Natural killer cell (primary cell): ENCODE results near the gene ZNRD2. TPM values are rescaled to one million over a fixed set of nuclear protein-coding genes. Genes with fewer than 3 reads are reported as not detected.

Experiments used
- ATAC-seq, 3 donors: fragments of 150-1000 bp in 2 of 3; fragments of 200-7000 bp in 1 of 3; cut with Tn5 transposase; 1 replicate in 1 of 3; 2 replicates in 2 of 3; pipeline ENCODE4 v1.10.0; 2021; ENCODE audit warnings: mild to moderate bottlenecking in 2 of 3, moderate library complexity in 2 of 3
- DNase-seq, 2 donors: peaks; one replicate each; pipeline versions ENCODE4 v3.0.0 to v3.0.0-alpha.2; 2013 to 2021; ENCODE audit warnings: mixed read lengths in 1 of 2
- H3K27ac ChIP-seq: one replicate; pipeline ENCODE4 v1.5.1; 2013; ENCODE audit warnings: mild to moderate bottlenecking, low read length
- H3K27me3 ChIP-seq: one replicate; pipeline ENCODE4 v1.6.1; 2013; ENCODE audit warnings: low read length; ENCODE audit not compliant: control insufficient read depth, insufficient read depth
- H3K36me3 ChIP-seq: one replicate; pipeline ENCODE4 v1.6.1; 2013; ENCODE audit warnings: low read length; ENCODE audit not compliant: control insufficient read depth, insufficient read depth
- H3K4me1 ChIP-seq: one replicate; pipeline ENCODE4 v1.6.1; 2013; ENCODE audit warnings: low read length; ENCODE audit not compliant: control insufficient read depth, insufficient read depth
- H3K4me3 ChIP-seq: one replicate; pipeline ENCODE4 v1.5.1; 2013; ENCODE audit warnings: low read length
- H3K9me3 ChIP-seq: one replicate; pipeline ENCODE4 v1.6.1; 2013; ENCODE audit warnings: low read length; ENCODE audit not compliant: control insufficient read depth, insufficient read depth
- H3K27ac Mint-ChIP-seq, 2 donors: one replicate each; pipeline ENCODE4 v1.8.0; 2022; ENCODE audit warnings: mild to moderate bottlenecking in 2 of 2, mixed read lengths in 2 of 2, moderate library complexity in 1 of 2
- H3K27me3 Mint-ChIP-seq, 2 donors: one replicate each; pipeline ENCODE4 v1.8.0; 2022; ENCODE audit warnings: low read depth in 2 of 2, mixed read lengths in 2 of 2
- H3K36me3 Mint-ChIP-seq: one replicate; pipeline ENCODE4 v1.8.0; 2022; ENCODE audit warnings: mixed read lengths
- H3K4me1 Mint-ChIP-seq, 2 donors: one replicate each; pipeline ENCODE4 v1.8.0; 2022; ENCODE audit warnings: mixed read lengths in 2 of 2
- H3K4me3 Mint-ChIP-seq: one replicate; pipeline ENCODE4 v1.8.0; 2022; ENCODE audit warnings: mild to moderate bottlenecking, moderate library complexity, mixed read lengths
- H3K9me3 Mint-ChIP-seq, 2 donors: one replicate each; pipeline ENCODE4 v1.8.0; 2022; ENCODE audit warnings: mixed read lengths in 2 of 2
- WGBS: methylation state at CpG from one replicate; pipeline ENCODE4 v1.1.7; 2013; ENCODE audit warnings: missing lambda C conversion rate; ENCODE audit not compliant: insufficient coverage; 5-methylcytosine and 5-hydroxymethylcytosine counted together
- intact Hi-C: fragments of 100-400 bp; cut with micrococcal nuclease; formaldehyde crosslinking; loops from one replicate; pipeline ENCODE4 v1.14.2; 2022
- total RNA-seq, 4 donors: library from RNA; stranded (reverse); fragments of 120-200 nt in 1 of 4; gene quantifications; one replicate each; pipeline versions ENCODE4 v1.2.3 to v1.2.4, GENCODE V29; 2013 to 2022
- TF ChIP-seq, protein P1 (sequence below): fragments of 200-600 bp; IDR thresholded peaks from one replicate; pipeline ENCODE4 v1.8.0; 2022; ENCODE audit warnings: antibody characterized with exemption

The ZNRD2 gene
- total RNA-seq, 3 donors from 2014 or later (not counting 1 experiment from before 2014, with no cell fraction given): 40.9 to 64.1 (median 60.0) TPM

- TF ChIP-seq, protein P1, sequence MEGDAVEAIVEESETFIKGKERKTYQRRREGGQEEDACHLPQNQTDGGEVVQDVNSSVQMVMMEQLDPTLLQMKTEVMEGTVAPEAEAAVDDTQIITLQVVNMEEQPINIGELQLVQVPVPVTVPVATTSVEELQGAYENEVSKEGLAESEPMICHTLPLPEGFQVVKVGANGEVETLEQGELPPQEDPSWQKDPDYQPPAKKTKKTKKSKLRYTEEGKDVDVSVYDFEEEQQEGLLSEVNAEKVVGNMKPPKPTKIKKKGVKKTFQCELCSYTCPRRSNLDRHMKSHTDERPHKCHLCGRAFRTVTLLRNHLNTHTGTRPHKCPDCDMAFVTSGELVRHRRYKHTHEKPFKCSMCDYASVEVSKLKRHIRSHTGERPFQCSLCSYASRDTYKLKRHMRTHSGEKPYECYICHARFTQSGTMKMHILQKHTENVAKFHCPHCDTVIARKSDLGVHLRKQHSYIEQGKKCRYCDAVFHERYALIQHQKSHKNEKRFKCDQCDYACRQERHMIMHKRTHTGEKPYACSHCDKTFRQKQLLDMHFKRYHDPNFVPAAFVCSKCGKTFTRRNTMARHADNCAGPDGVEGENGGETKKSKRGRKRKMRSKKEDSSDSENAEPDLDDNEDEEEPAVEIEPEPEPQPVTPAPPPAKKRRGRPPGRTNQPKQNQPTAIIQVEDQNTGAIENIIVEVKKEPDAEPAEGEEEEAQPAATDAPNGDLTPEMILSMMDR: no peak
- H3K27me3 Mint-ChIP-seq: no peaks in the 10 kb centered on the region
- H3K4me3 ChIP-seq: no peak overlapping the region
These were observed 4.4 kb upstream of the ZNRD2 start for GRCh38 chr11:65565624-65566453.

GRCh38 chr11:65569164-65569972 lies 909 bp upstream of the ZNRD2 start:
- Histone ChIP-seq H3K36me3 (peaks cover 5% of the 10 kb centered on the region), H3K4me3 (peak overlapping the region; percentile 54), H3K27ac (peak overlapping the region; percentile 97), H3K9me3 (no peaks in the 10 kb centered on the region), H3K4me1 (peaks cover 86% of the 10 kb centered on the region), H3K27me3 (no peaks in the 10 kb centered on the region)
- no peak for DNase-seq
- Mint-ChIP-seq H3K9me3 (no peaks in the 10 kb centered on the region), H3K4me1 (peaks cover 65 to 85% of the 10 kb centered on the region in 2 donors), H3K36me3 (no peaks in the 10 kb centered on the region), H3K27ac (peak overlapping the region; percentile 99), H3K4me3 (peak overlapping the region; percentile 98), H3K27me3 (no peaks in the 10 kb centered on the region)
- 6% methylated on average over 28 of the region's 28 CpGs for WGBS
- TF ChIP-seq, protein P1: no peak
- intact Hi-C loops: no loop called here
- peak; percentile 8 to 19 (median 11) for ATAC-seq

More at GRCh38 chr11:65565624-65566453, 4.4 kb upstream of the ZNRD2 start:
- WGBS: 63% methylated on average over 5 of the region's 7 CpGs
- peaks cover 69% of the 10 kb centered on the region for H3K4me1 ChIP-seq
- H3K9me3 ChIP-seq: no peaks in the 10 kb centered on the region
- DNase-seq: peak; percentile 70 to 78
- intact Hi-C loops: loop anchor here (1.0 kb wide), 1 partner anchor 26 kb away; no protein-coding TSS in a partner anchor
- peaks cover 5% of the 10 kb centered on the region for H3K36me3 ChIP-seq
- H3K9me3 Mint-ChIP-seq: no peaks in the 10 kb centered on the region
- H3K27ac ChIP-seq: peak overlapping the region; percentile 98
- peaks cover 40 to 55% of the 10 kb centered on the region in 2 donors for H3K4me1 Mint-ChIP-seq
- no peaks in the 10 kb centered on the region for H3K27me3 ChIP-seq
- H3K36me3 Mint-ChIP-seq: no peaks in the 10 kb centered on the region
- peak; percentile 53 to 58 (median 55) for ATAC-seq
- peak overlapping the region; percentile 78 for H3K4me3 Mint-ChIP-seq
- H3K27ac Mint-ChIP-seq: peak overlapping the region; percentile 99

DNA sequence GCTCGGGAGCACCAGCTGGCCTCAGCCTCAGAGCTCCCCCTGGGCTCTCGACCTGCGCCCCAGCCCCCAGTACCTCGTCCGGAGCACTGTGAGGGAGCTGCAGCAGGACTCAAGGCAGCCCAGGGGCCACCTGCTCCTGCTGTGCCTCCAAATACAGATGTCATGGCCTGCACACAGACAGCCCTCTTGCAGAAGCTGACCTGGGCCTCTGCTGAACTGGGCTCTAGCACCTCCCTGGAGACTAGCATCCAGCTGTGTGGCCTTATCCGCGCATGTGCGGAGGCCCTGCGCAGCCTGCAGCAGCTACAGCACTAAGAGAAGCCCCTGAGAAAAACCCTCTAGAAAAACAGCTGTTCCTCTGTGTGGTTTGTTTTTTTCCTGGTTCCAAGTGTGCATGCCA lies 1.1 kb downstream of the ZNRD2 start:
- DNase-seq (no peak), ATAC-seq (no peak)
- no peak overlapping the region for H3K4me3 ChIP-seq
- no peaks in the 10 kb centered on the region for H3K9me3 Mint-ChIP-seq
- H3K27ac ChIP-seq: peak overlapping the region; percentile 97
- H3K36me3 ChIP-seq: peaks cover 5% of the 10 kb centered on the region
- peaks cover 60 to 81% of the 10 kb centered on the region in 2 donors for H3K4me1 Mint-ChIP-seq
- peaks cover 80% of the 10 kb centered on the region for H3K4me1 ChIP-seq
- H3K36me3 Mint-ChIP-seq: no peaks in the 10 kb centered on the region
- H3K27me3 ChIP-seq: no peaks in the 10 kb centered on the region
- TF ChIP-seq, protein P1: no peak
- H3K9me3 ChIP-seq: no peaks in the 10 kb centered on the region
- H3K27ac Mint-ChIP-seq: peak overlapping the region; percentile 99
- WGBS: 89% methylated on average over 9 of the region's 9 CpGs
- intact Hi-C loops: loop anchor here (2.0 to 5.0 kb wide), 3 partner anchors 69 to 184 kb away; partner anchors contain the start of gene FRMD8
- H3K27me3 Mint-ChIP-seq: no peaks in the 10 kb centered on the region
- H3K4me3 Mint-ChIP-seq: peak overlapping the region; percentile 98
